Nephron (organoid): ENCODE results near the gene ZNF385D.

Experiments used
- H3K27ac Mint-ChIP-seq, 3 experiments: 2 replicates each; pipeline ENCODE4 v1.8.0; 2020; ENCODE audit warnings: mixed read lengths in 3 of 3, mild to moderate bottlenecking in 2 of 3, moderate library complexity in 1 of 3
- H3K27me3 Mint-ChIP-seq: 2 replicates; pipeline ENCODE4 v1.8.0; 2021; ENCODE audit warnings: low read depth, mild to moderate bottlenecking, moderate library complexity, mixed read lengths
- H3K36me3 Mint-ChIP-seq: 2 replicates; pipeline ENCODE4 v1.8.0; 2020; ENCODE audit warnings: low read depth, mixed read lengths
- H3K4me1 Mint-ChIP-seq: 2 replicates; pipeline ENCODE4 v1.8.0; 2020; ENCODE audit warnings: mixed read lengths
- H3K4me3 Mint-ChIP-seq, 3 experiments: 2 replicates each; pipeline ENCODE4 v1.8.0; 2020; ENCODE audit warnings: mild to moderate bottlenecking in 3 of 3, mixed read lengths in 3 of 3, moderate library complexity in 2 of 3
- H3K9me3 Mint-ChIP-seq: 2 replicates; pipeline ENCODE4 v1.8.0; 2020; ENCODE audit warnings: mixed read lengths
- CTCF ChIP-seq, 3 experiments: fragments of 200-600 bp; sonication (generic); IDR thresholded peaks; one replicate each; pipeline ENCODE4 v1.5.0; 2021; ENCODE audit warnings: antibody characterized with exemption in 3 of 3; ENCODE audit not compliant: unreplicated experiment in 3 of 3

ZNF385D gene

GRCh38 chr3:21534462-21534861 lies 216.5 kb downstream of the ZNF385D start:
- H3K4me1 Mint-ChIP-seq: peaks cover 49% of the 10 kb centered on the region
- H3K4me3 Mint-ChIP-seq: peak overlapping the region in 1 of 3 experiments; percentile 40
- no peaks in the 10 kb centered on the region for H3K36me3 Mint-ChIP-seq
- no peaks in the 10 kb centered on the region for H3K27me3 Mint-ChIP-seq
- peak overlapping the region; percentile 44 to 82 (median 55) for H3K27ac Mint-ChIP-seq
- no peak for TF ChIP-seq CTCF (IDR thresholded peaks at IDR 0.05; ENCODE audit: unreplicated experiment in 3 of 3)
- H3K9me3 Mint-ChIP-seq: no peaks in the 10 kb centered on the region

- no peaks in the 10 kb centered on the region for H3K36me3 Mint-ChIP-seq
- H3K4me1 Mint-ChIP-seq: peaks cover 54% of the 10 kb centered on the region
- peak overlapping the region in 1 of 3 experiments; percentile 82 for H3K27ac Mint-ChIP-seq
- TF ChIP-seq CTCF (IDR thresholded peaks at IDR 0.05; ENCODE audit: unreplicated experiment in 3 of 3): no peak
- no peak overlapping the region for H3K4me3 Mint-ChIP-seq
- H3K9me3 Mint-ChIP-seq: no peaks in the 10 kb centered on the region
- H3K27me3 Mint-ChIP-seq: no peaks in the 10 kb centered on the region
Observed at GRCh38 chr3:21533002-21533401, 218.0 kb downstream of the ZNF385D start.

- TF ChIP-seq CTCF (IDR thresholded peaks at IDR 0.05; ENCODE audit: unreplicated experiment in 3 of 3): no peak
- Mint-ChIP-seq H3K27me3 (no peaks in the 10 kb centered on the region), H3K4me3 (no peak overlapping the region), H3K9me3 (no peaks in the 10 kb centered on the region), H3K36me3 (no peaks in the 10 kb centered on the region), H3K27ac (peak overlapping the region in 1 of 3 experiments; percentile 50), H3K4me1 (peaks cover 54% of the 10 kb centered on the region)
Observed at GRCh38 chr3:21531909-21532308, 219.1 kb downstream of the ZNF385D start.

- no peaks in the 10 kb centered on the region for H3K27me3 Mint-ChIP-seq
- no peaks in the 10 kb centered on the region for H3K36me3 Mint-ChIP-seq
- peak overlapping the region in 2 of 3 experiments; percentile 50 to 78 for H3K27ac Mint-ChIP-seq
- H3K4me3 Mint-ChIP-seq: no peak overlapping the region
- TF ChIP-seq CTCF (IDR thresholded peaks at IDR 0.05; ENCODE audit: unreplicated experiment in 3 of 3): no peak
- peaks cover 48% of the 10 kb centered on the region for H3K4me1 Mint-ChIP-seq
- H3K9me3 Mint-ChIP-seq: no peaks in the 10 kb centered on the region
Observed at GRCh38 chr3:21528291-21528995, 222.6 kb downstream of the ZNF385D start.

- no peaks in the 10 kb centered on the region for H3K36me3 Mint-ChIP-seq
- no peak overlapping the region for H3K4me3 Mint-ChIP-seq
- peaks cover 37% of the 10 kb centered on the region for H3K4me1 Mint-ChIP-seq
- no peaks in the 10 kb centered on the region for H3K27me3 Mint-ChIP-seq
- TF ChIP-seq CTCF (IDR thresholded peaks at IDR 0.05; ENCODE audit: unreplicated experiment in 3 of 3): no peak
- no peak overlapping the region for H3K27ac Mint-ChIP-seq
- H3K9me3 Mint-ChIP-seq: no peaks in the 10 kb centered on the region
Observed at GRCh38 chr3:21526461-21526860, 224.5 kb downstream of the ZNF385D start.

GRCh38 chr3:21524133-21524532 lies 226.9 kb downstream of the ZNF385D start:
- Mint-ChIP-seq H3K4me1 (peaks cover 39% of the 10 kb centered on the region), H3K9me3 (no peaks in the 10 kb centered on the region), H3K36me3 (no peaks in the 10 kb centered on the region), H3K27ac (peak overlapping the region; percentile 5 to 68 (median 62)), H3K27me3 (no peaks in the 10 kb centered on the region), H3K4me3 (no peak overlapping the region)
- TF ChIP-seq CTCF (IDR thresholded peaks at IDR 0.05; ENCODE audit: unreplicated experiment in 3 of 3): no peak
